H1 (cell line): ENCODE measurements around the gene GTSF1L. TPM values are rescaled to one million over a fixed set of nuclear protein-coding genes. Genes with fewer than 3 reads are reported as not detected.

Experiments used
- CTCF ChIA-PET: fragments of 300-600 bp; sonication (Branson Sonifier 250); formaldehyde crosslinking; loops from one replicate; lab custom pipeline; 2021; ENCODE audit not compliant: partially characterized antibody; lab: Charles Lee
- POLR2A ChIA-PET: fragments of 300-600 bp; sonication (Branson Sonifier 250); formaldehyde crosslinking; loops from one replicate; lab custom pipeline; 2021; ENCODE audit warnings: inconsistent platforms; ENCODE audit not compliant: partially characterized antibody; lab: Charles Lee
- DNase-seq, 2 experiments: peaks; one replicate each; pipeline versions ENCODE4 v3.0.0 to v3.0.0-alpha.2; 2010 to 2022; ENCODE audit warnings: low spot score in 2 of 2, low read depth in 1 of 2, mixed read lengths in 1 of 2
- FAIRE-seq: peaks from 2 replicates; lab custom pipeline; 2011; peaks lifted over from hg19 to GRCh38; lab: Jason Lieb, UNC
- H2AFZ ChIP-seq: 2 replicates; pipeline ENCODE4 v1.8.1; 2012; ENCODE audit warnings: low read length, inconsistent platforms
- H2AK5ac ChIP-seq: 2 replicates; pipeline ENCODE4 v1.6.1; 2013; ENCODE audit warnings: low read depth, low read length
- H2BK120ac ChIP-seq: replicated peaks from 2 replicates; pipeline ENCODE3; 2013; ENCODE audit warnings: low read depth, low read length, inconsistent platforms
- H2BK12ac ChIP-seq: 2 replicates; pipeline ENCODE4 v1.6.1; 2013; ENCODE audit warnings: low read depth, low read length
- H2BK15ac ChIP-seq: 2 replicates; pipeline ENCODE4 v1.6.1; 2013; ENCODE audit warnings: low read length
- H2BK20ac ChIP-seq: 2 replicates; pipeline ENCODE4 v1.6.1; 2013; ENCODE audit warnings: low read length
- H2BK5ac ChIP-seq: 2 replicates; pipeline ENCODE4 v1.6.1; 2013; ENCODE audit warnings: low read depth, low read length
- H3K14ac ChIP-seq: 2 replicates; pipeline ENCODE4 v1.6.1; 2013; ENCODE audit warnings: inconsistent platforms; ENCODE audit not compliant: insufficient read length
- H3K18ac ChIP-seq: 2 replicates; pipeline ENCODE4 v1.6.1; 2013; ENCODE audit warnings: low read length; ENCODE audit errors: extremely low read depth
- H3K23ac ChIP-seq: 2 replicates; pipeline ENCODE4 v1.6.1; 2013; ENCODE audit warnings: inconsistent platforms; ENCODE audit not compliant: insufficient read length
- H3K23me2 ChIP-seq: 2 replicates; pipeline ENCODE4 v1.6.1; 2013; ENCODE audit warnings: low read depth, low read length
- H3K27ac ChIP-seq: 2 replicates; pipeline ENCODE4 v1.6.1; 2011; ENCODE audit warnings: low read depth, low read length, inconsistent platforms
- H3K27me3 ChIP-seq, 4 experiments: replicated peaks in 1 of 4; 1 replicate in 1 of 4; 2 replicates in 3 of 4; pipeline versions ENCODE4 v1.6.1 to v1.8.1; 2011 to 2013; ENCODE audit warnings: low read length in 3 of 4, mild to moderate bottlenecking in 3 of 4, inconsistent platforms in 2 of 4, mixed read lengths in 2 of 4, moderate library complexity in 1 of 4; ENCODE audit not compliant: control insufficient read depth in 3 of 4, insufficient read depth in 3 of 4; ENCODE audit errors: extremely low read depth in 1 of 4
- H3K36me3 ChIP-seq, 4 experiments: 2 replicates each; pipeline versions ENCODE4 v1.6.1 to v1.8.1; 2011 to 2013; ENCODE audit warnings: mild to moderate bottlenecking in 4 of 4, low read length in 3 of 4, moderate library complexity in 2 of 4, control low read depth in 1 of 4, inconsistent platforms in 1 of 4; ENCODE audit not compliant: insufficient read depth in 4 of 4, control insufficient read depth in 2 of 4
- H3K4ac ChIP-seq: replicated peaks from 2 replicates; pipeline ENCODE3; 2013; ENCODE audit warnings: low read length, low read depth, mixed read lengths, inconsistent platforms; ENCODE audit not compliant: insufficient read length
- H3K4me1 ChIP-seq, 4 experiments: replicated peaks in 1 of 4; 1 replicate in 1 of 4; 2 replicates in 3 of 4; pipeline versions ENCODE4 v1.6.1 to v1.8.1; 2011 to 2013; ENCODE audit warnings: low read length in 3 of 4, inconsistent platforms in 2 of 4, mixed read lengths in 1 of 4; ENCODE audit not compliant: insufficient read depth in 4 of 4, control insufficient read depth in 3 of 4
- H3K4me2 ChIP-seq, 2 experiments: 2 replicates each; pipeline versions ENCODE4 v1.6.1 to v1.8.1; 2011 to 2013; ENCODE audit warnings: low read depth in 2 of 2, low read length in 2 of 2, control low read depth in 1 of 2, inconsistent platforms in 1 of 2, mild to moderate bottlenecking in 1 of 2; ENCODE audit not compliant: insufficient read depth in 1 of 2
- H3K4me3 ChIP-seq, 4 experiments: fragments of 200-600, 300-600 bp in 1 of 4; sonication (generic), shearing (Covaris generic), sonication (Bioruptor Twin) in 1 of 4; 2 replicates each; pipeline versions ENCODE4 v1.5.1 to v1.8.1; 2011 to 2016; ENCODE audit warnings: low read length in 4 of 4, low read depth in 3 of 4, control low read depth in 2 of 4, inconsistent platforms in 2 of 4, mild to moderate bottlenecking in 2 of 4, mixed read lengths in 1 of 4, moderate library complexity in 1 of 4; ENCODE audit not compliant: insufficient read depth in 2 of 4; ENCODE audit errors: extremely low read depth in 1 of 4
- H3K56ac ChIP-seq: replicated peaks from 2 replicates; pipeline ENCODE3; 2013; ENCODE audit warnings: low read depth, mild to moderate bottlenecking, mixed read lengths, low read length, inconsistent platforms; ENCODE audit not compliant: insufficient read length
- H3K79me1 ChIP-seq: 2 replicates; pipeline ENCODE4 v1.6.1; 2013; ENCODE audit warnings: low read depth, low read length, control low read depth
- H3K79me2 ChIP-seq, 2 experiments: 2 replicates each; pipeline versions ENCODE4 v1.6.1 to v1.8.1; 2012 to 2013; ENCODE audit warnings: low read length in 2 of 2, mild to moderate bottlenecking in 2 of 2, inconsistent platforms in 1 of 2; ENCODE audit not compliant: insufficient read depth in 2 of 2, control insufficient read depth in 1 of 2
- H3K9ac ChIP-seq, 4 experiments: replicated peaks in 1 of 4; 1 replicate in 1 of 4; 2 replicates in 3 of 4; pipeline versions ENCODE4 v1.6.1 to v1.8.1; 2011 to 2013; ENCODE audit warnings: low read depth in 3 of 4, low read length in 3 of 4, control low read depth in 2 of 4, mild to moderate bottlenecking in 2 of 4, moderate library complexity in 2 of 4, inconsistent platforms in 1 of 4; ENCODE audit errors: extremely low read depth in 1 of 4
- H3K9me3 ChIP-seq, 2 experiments: 2 replicates each; pipeline versions ENCODE4 v1.6.1 to v1.8.1; 2012 to 2013; ENCODE audit warnings: mild to moderate bottlenecking in 2 of 2, moderate library complexity in 2 of 2, control low read depth in 1 of 2, inconsistent platforms in 1 of 2, low read depth in 1 of 2, low read length in 1 of 2, mixed read lengths in 1 of 2; ENCODE audit not compliant: insufficient read depth in 2 of 2
- H4K20me1 ChIP-seq, 2 experiments: replicated peaks in 1 of 2; 2 replicates each; pipeline versions ENCODE3 to v1.8.1; 2011 to 2013; ENCODE audit warnings: inconsistent platforms in 2 of 2, low read length in 2 of 2, mild to moderate bottlenecking in 1 of 2; ENCODE audit not compliant: insufficient read depth in 2 of 2, control insufficient read depth in 1 of 2
- H4K5ac ChIP-seq: 2 replicates; pipeline ENCODE4 v1.6.1; 2013; ENCODE audit warnings: low read length, low read depth, mixed read lengths, inconsistent platforms; ENCODE audit not compliant: insufficient read length
- H4K8ac ChIP-seq: 2 replicates; pipeline ENCODE4 v1.8.0; 2013; ENCODE audit warnings: mild to moderate bottlenecking, moderate library complexity, low read length, inconsistent platforms; ENCODE audit not compliant: insufficient read depth; ENCODE audit errors: extremely low read depth
- H4K91ac ChIP-seq: replicated peaks from 2 replicates; pipeline ENCODE3; 2013; ENCODE audit warnings: low read length, mixed read lengths, inconsistent platforms; ENCODE audit not compliant: insufficient read length
- CEBPB ChIP-seq: IDR thresholded peaks from 2 replicates; pipeline ENCODE4 v1.6.1; 2012; ENCODE audit warnings: low read depth, low read length
- GTF2F1 ChIP-seq: IDR thresholded peaks from 2 replicates; pipeline ENCODE4 v1.6.1; 2012; ENCODE audit warnings: low read depth, low read length, improper control_type of control experiment, borderline replicate concordance
- JUN ChIP-seq: IDR thresholded peaks from 2 replicates; pipeline ENCODE4 v1.6.1; 2011; ENCODE audit warnings: low read depth, mild to moderate bottlenecking, improper control_type of control experiment, low read length
- JUND ChIP-seq: IDR thresholded peaks from 2 replicates; pipeline ENCODE4 v1.6.1; 2011; ENCODE audit warnings: mild to moderate bottlenecking, improper control_type of control experiment, low read length
- KDM4A ChIP-seq: IDR thresholded peaks from one replicate; pipeline ENCODE4 v1.7.1; 2012; ENCODE audit warnings: low read depth, mild to moderate bottlenecking, moderate library complexity, low read length, inconsistent platforms; ENCODE audit not compliant: severe bottlenecking
- KDM5A ChIP-seq: fragments of 200-600 bp; IDR thresholded peaks from 2 replicates; pipeline ENCODE4 v1.7.1; 2012; ENCODE audit warnings: mild to moderate bottlenecking, low read length, inconsistent platforms, mixed read lengths
- NRF1 ChIP-seq: IDR thresholded peaks from 2 replicates; pipeline ENCODE4 v1.6.1; 2011; ENCODE audit warnings: mild to moderate bottlenecking, low read depth, low read length, improper control_type of control experiment
- RFX5 ChIP-seq: IDR thresholded peaks from 2 replicates; pipeline ENCODE4 v1.6.1; 2011; ENCODE audit warnings: low read depth, low read length, improper control_type of control experiment, borderline replicate concordance
- SP4 ChIP-seq: IDR thresholded peaks from 2 replicates; pipeline ENCODE4 v1.6.1; 2012; ENCODE audit warnings: low read length, inconsistent platforms
- SRF ChIP-seq: IDR thresholded peaks from 2 replicates; pipeline ENCODE4 v1.6.1; 2011; ENCODE audit warnings: mild to moderate bottlenecking, low read depth, low read length, moderate library complexity
- TEAD4 ChIP-seq: IDR thresholded peaks from 2 replicates; pipeline ENCODE4 v1.6.1; 2012; ENCODE audit warnings: low read depth, low read length, inconsistent platforms, mixed read lengths
- YY1 ChIP-seq: IDR thresholded peaks from 2 replicates; pipeline ENCODE4 v1.6.1; 2011; ENCODE audit warnings: low read depth, mild to moderate bottlenecking, low read length
- WGBS, 2 experiments: shearing (Covaris generic) in 1 of 2; methylation state at CpG; one replicate each; pipeline versions ENCODE4 v1.1.6 to v1.1.7; 2013 to 2015; ENCODE audit warnings: low lambda C conversion rate in 2 of 2, mixed read lengths in 2 of 2, inconsistent platforms in 1 of 2, low coverage in 1 of 2, missing lambda C conversion rate in 1 of 2; ENCODE audit not compliant: insufficient replicate concordance in 2 of 2, insufficient coverage in 1 of 2, insufficient read length in 1 of 2; ENCODE audit errors: extremely low coverage in 1 of 2, missing lambda C conversion rate in 1 of 2; 5-methylcytosine and 5-hydroxymethylcytosine counted together
- polyA plus RNA-seq, 7 experiments: library from polyadenylated mRNA; depleted of rRNA in 3 of 7; stranded (reverse) in 5 of 7; unstranded in 2 of 7; fragments of >200 nt in 5 of 7; fragments of 200-250 nt in 2 of 7; gene quantifications; 1 replicate in 5 of 7; 2 replicates in 1 of 7; 4 replicates in 1 of 7; pipeline versions ENCODE4 v1.2.1 to v1.2.3, GENCODE V29; 2011 to 2013; ENCODE audit warnings: missing spikeins in 2 of 7, mixed read lengths in 2 of 7
- total RNA-seq: library from RNA; stranded (reverse); fragmentation: NEBNext Ultra II Directional; extraction: Animal tissue kit (Norgen Biotek cat#: 25700); gene quantifications from 2 replicates; pipeline ENCODE4 v1.2.1, GENCODE V29; 2021

Gene GTSF1L
- total and polyA plus RNA-seq, 2 of the 8 experiments (the other 6 are each of a cell fraction or from before 2014, with no cell fraction given): not detected

DNA sequence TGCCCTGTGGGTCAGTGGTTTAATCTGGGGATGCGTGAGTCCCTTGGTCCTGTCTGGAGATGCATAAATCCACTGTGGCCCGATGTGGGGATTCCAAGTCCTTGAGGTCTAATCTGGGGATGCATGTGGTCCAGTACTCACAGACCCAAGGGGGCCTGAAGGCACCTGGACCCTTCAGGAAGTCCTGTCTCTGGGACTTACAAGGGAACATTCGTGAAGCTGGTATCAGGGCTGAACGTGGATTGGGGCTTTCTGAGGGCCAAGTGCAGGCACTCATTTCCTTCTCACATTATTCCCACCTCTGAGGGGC is 25.2 kb upstream of the GTSF1L start:
- Histone ChIP-seq H3K36me3 (no peaks in the 10 kb centered on the region), H2AK5ac (no peak overlapping the region), H3K18ac (no peak overlapping the region), H3K79me1 (no peaks in the 10 kb centered on the region), H3K23ac (no peak overlapping the region), H3K9me3 (no peaks in the 10 kb centered on the region), H3K56ac (no peak overlapping the region), H4K5ac (no peak overlapping the region), H2BK120ac (no peak overlapping the region), H2BK15ac (no peak overlapping the region), H3K27ac (no peak overlapping the region), H2BK20ac (no peak overlapping the region), H2BK12ac (no peak overlapping the region), H3K4me2 (no peak overlapping the region), H2BK5ac (no peak overlapping the region), H3K4ac (no peak overlapping the region), H3K27me3 (no peaks in the 10 kb centered on the region), H3K23me2 (no peaks in the 10 kb centered on the region), H4K8ac (no peak overlapping the region), H4K20me1 (no peaks in the 10 kb centered on the region), H4K91ac (no peak overlapping the region), H3K9ac (no peak overlapping the region), H2AFZ (no peak overlapping the region), H3K79me2 (no peaks in the 10 kb centered on the region), H3K4me1 (peaks cover 0 to under 1% (median 0%) of the 10 kb centered on the region in 4 experiments; a peak in 1 of 7 replicates), H3K4me3 (no peak overlapping the region), H3K14ac (no peak overlapping the region)
- CTCF ChIA-PET: interaction anchor here (3.5 kb wide), 1 partner anchor 10 kb away, joined by 11 read pairs; no protein-coding TSS in a partner anchor
- FAIRE-seq (no peak), DNase-seq (no peak)
- POLR2A ChIA-PET: no interaction called here
- 85% methylated on average over 4 of the region's 4 CpGs; no CpG with 5 or more reads in 1 of the 2 experiments for WGBS, 2 experiments
- TF ChIP-seq TEAD4: no peak
- no peak for TF ChIP-seq KDM4A
- no peak for TF ChIP-seq SRF
- no peak for TF ChIP-seq KDM5A
- TF ChIP-seq YY1: no peak
- no peak for TF ChIP-seq JUND
- no peak for TF ChIP-seq GTF2F1
- TF ChIP-seq RFX5: no peak
- TF ChIP-seq NRF1: no peak
- TF ChIP-seq JUN: no peak
- no peak for TF ChIP-seq CEBPB
- TF ChIP-seq SP4: no peak
